ENCODE data around the gene GDPD5.
A peak's percentile ranks its signal among the peaks of the same experiment; 100 is the strongest.

The GDPD5 gene

GRCh38 chr11:75527130-75527529 lies 1.4 kb upstream of the GDPD5 start:
- H3K9me3 ChIP-seq (ENCODE audit: control insufficient read depth, insufficient read depth, low read length), result no peaks in the 10 kb centered on the region
- H3K9ac ChIP-seq (ENCODE audit: low read depth, low read length), result no peak overlapping the region
- peaks cover 3% of the 10 kb centered on the region for H3K4me1 ChIP-seq (ENCODE audit: control insufficient read depth, insufficient read depth, low read length)
- H3K27me3 ChIP-seq (ENCODE audit: control insufficient read depth, insufficient read depth, low read length), result peaks cover 20% of the 10 kb centered on the region
- H3K4me3 ChIP-seq (ENCODE audit: low read depth, low read length), result no peak overlapping the region
- H3K36me3 ChIP-seq (ENCODE audit: control insufficient read depth, insufficient read depth, low read length), result no peaks in the 10 kb centered on the region

GRCh38 chr11:75526192-75526541 lies 426 bp upstream of the GDPD5 start:
- Histone ChIP-seq H3K9ac (ENCODE audit: low read depth, low read length) (no peak overlapping the region), H3K4me1 (ENCODE audit: control insufficient read depth, insufficient read depth, low read length) (no peaks in the 10 kb centered on the region), H3K9me3 (ENCODE audit: control insufficient read depth, insufficient read depth, low read length) (no peaks in the 10 kb centered on the region), H3K36me3 (ENCODE audit: control insufficient read depth, insufficient read depth, low read length) (no peaks in the 10 kb centered on the region), H3K27me3 (ENCODE audit: control insufficient read depth, insufficient read depth, low read length) (peaks cover 20% of the 10 kb centered on the region), H3K4me3 (ENCODE audit: low read depth, low read length) (peak overlapping the region; percentile 79)

- Histone ChIP-seq H3K9ac (ENCODE audit: low read depth, low read length) (peak overlapping the region; percentile 37), H3K4me3 (ENCODE audit: low read depth, low read length) (peak overlapping the region; percentile 73), H3K4me1 (ENCODE audit: control insufficient read depth, insufficient read depth, low read length) (no peaks in the 10 kb centered on the region), H3K9me3 (ENCODE audit: control insufficient read depth, insufficient read depth, low read length) (no peaks in the 10 kb centered on the region), H3K36me3 (ENCODE audit: control insufficient read depth, insufficient read depth, low read length) (no peaks in the 10 kb centered on the region), H3K27me3 (ENCODE audit: control insufficient read depth, insufficient read depth, low read length) (peaks cover 20% of the 10 kb centered on the region)
Observed at GRCh38 chr11:75524665-75525432, 892 bp downstream of the GDPD5 start.

GRCh38 chr11:75523811-75524664 lies 1.7 kb downstream of the GDPD5 start:
- Histone ChIP-seq H3K9ac (ENCODE audit: low read depth, low read length) (no peak overlapping the region), H3K36me3 (ENCODE audit: control insufficient read depth, insufficient read depth, low read length) (no peaks in the 10 kb centered on the region), H3K4me1 (ENCODE audit: control insufficient read depth, insufficient read depth, low read length) (no peaks in the 10 kb centered on the region), H3K9me3 (ENCODE audit: control insufficient read depth, insufficient read depth, low read length) (no peaks in the 10 kb centered on the region), H3K27me3 (ENCODE audit: control insufficient read depth, insufficient read depth, low read length) (peaks cover 20% of the 10 kb centered on the region), H3K4me3 (ENCODE audit: low read depth, low read length) (peak overlapping the region; percentile 73)

GRCh38 chr11:75523189-75523588 lies 2.6 kb downstream of the GDPD5 start:
- H3K36me3 ChIP-seq (ENCODE audit: control insufficient read depth, insufficient read depth, low read length), result no peaks in the 10 kb centered on the region
- H3K4me3 ChIP-seq (ENCODE audit: low read depth, low read length), result no peak overlapping the region
- no peak overlapping the region for H3K9ac ChIP-seq (ENCODE audit: low read depth, low read length)
- H3K27me3 ChIP-seq (ENCODE audit: control insufficient read depth, insufficient read depth, low read length), result peaks cover 20% of the 10 kb centered on the region
- no peaks in the 10 kb centered on the region for H3K4me1 ChIP-seq (ENCODE audit: control insufficient read depth, insufficient read depth, low read length)
- H3K9me3 ChIP-seq (ENCODE audit: control insufficient read depth, insufficient read depth, low read length), result no peaks in the 10 kb centered on the region

GRCh38 chr11:75522286-75523044 lies 3.3 kb downstream of the GDPD5 start:
- Histone ChIP-seq H3K9me3 (ENCODE audit: control insufficient read depth, insufficient read depth, low read length) (no peaks in the 10 kb centered on the region), H3K4me3 (ENCODE audit: low read depth, low read length) (no peak overlapping the region), H3K36me3 (ENCODE audit: control insufficient read depth, insufficient read depth, low read length) (no peaks in the 10 kb centered on the region), H3K4me1 (ENCODE audit: control insufficient read depth, insufficient read depth, low read length) (no peaks in the 10 kb centered on the region), H3K9ac (ENCODE audit: low read depth, low read length) (no peak overlapping the region), H3K27me3 (ENCODE audit: control insufficient read depth, insufficient read depth, low read length) (peaks cover 20% of the 10 kb centered on the region)

GRCh38 chr11:75520688-75521087 lies 5.1 kb downstream of the GDPD5 start:
- no peaks in the 10 kb centered on the region for H3K9me3 ChIP-seq (ENCODE audit: control insufficient read depth, insufficient read depth, low read length)
- no peaks in the 10 kb centered on the region for H3K36me3 ChIP-seq (ENCODE audit: control insufficient read depth, insufficient read depth, low read length)
- no peak overlapping the region for H3K4me3 ChIP-seq (ENCODE audit: low read depth, low read length)
- H3K27me3 ChIP-seq (ENCODE audit: control insufficient read depth, insufficient read depth, low read length), result peaks cover 20% of the 10 kb centered on the region
- H3K9ac ChIP-seq (ENCODE audit: low read depth, low read length), result no peak overlapping the region
- no peaks in the 10 kb centered on the region for H3K4me1 ChIP-seq (ENCODE audit: control insufficient read depth, insufficient read depth, low read length)

- Histone ChIP-seq H3K36me3 (ENCODE audit: control insufficient read depth, insufficient read depth, low read length) (no peaks in the 10 kb centered on the region), H3K4me3 (ENCODE audit: low read depth, low read length) (no peak overlapping the region), H3K9ac (ENCODE audit: low read depth, low read length) (no peak overlapping the region), H3K4me1 (ENCODE audit: control insufficient read depth, insufficient read depth, low read length) (no peaks in the 10 kb centered on the region), H3K9me3 (ENCODE audit: control insufficient read depth, insufficient read depth, low read length) (no peaks in the 10 kb centered on the region), H3K27me3 (ENCODE audit: control insufficient read depth, insufficient read depth, low read length) (peaks cover 12% of the 10 kb centered on the region)
Observed at GRCh38 chr11:75518771-75519653, 6.7 kb downstream of the GDPD5 start.

- Histone ChIP-seq H3K4me1 (ENCODE audit: control insufficient read depth, insufficient read depth, low read length) (no peaks in the 10 kb centered on the region), H3K4me3 (ENCODE audit: low read depth, low read length) (no peak overlapping the region), H3K27me3 (ENCODE audit: control insufficient read depth, insufficient read depth, low read length) (peaks cover 4% of the 10 kb centered on the region), H3K9me3 (ENCODE audit: control insufficient read depth, insufficient read depth, low read length) (no peaks in the 10 kb centered on the region), H3K36me3 (ENCODE audit: control insufficient read depth, insufficient read depth, low read length) (no peaks in the 10 kb centered on the region), H3K9ac (ENCODE audit: low read depth, low read length) (no peak overlapping the region)
Observed at GRCh38 chr11:75518204-75518549, 7.6 kb downstream of the GDPD5 start.

GRCh38 chr11:75516886-75517285 lies 8.9 kb downstream of the GDPD5 start:
- no peaks in the 10 kb centered on the region for H3K9me3 ChIP-seq (ENCODE audit: control insufficient read depth, insufficient read depth, low read length)
- H3K4me1 ChIP-seq (ENCODE audit: control insufficient read depth, insufficient read depth, low read length), result no peaks in the 10 kb centered on the region
- H3K36me3 ChIP-seq (ENCODE audit: control insufficient read depth, insufficient read depth, low read length), result no peaks in the 10 kb centered on the region
- H3K4me3 ChIP-seq (ENCODE audit: low read depth, low read length), result no peak overlapping the region
- H3K9ac ChIP-seq (ENCODE audit: low read depth, low read length), result no peak overlapping the region
- H3K27me3 ChIP-seq (ENCODE audit: control insufficient read depth, insufficient read depth, low read length), result no peaks in the 10 kb centered on the region

GRCh38 chr11:75516140-75516539 lies 9.6 kb downstream of the GDPD5 start:
- Histone ChIP-seq H3K36me3 (ENCODE audit: control insufficient read depth, insufficient read depth, low read length) (no peaks in the 10 kb centered on the region), H3K27me3 (ENCODE audit: control insufficient read depth, insufficient read depth, low read length) (no peaks in the 10 kb centered on the region), H3K4me1 (ENCODE audit: control insufficient read depth, insufficient read depth, low read length) (no peaks in the 10 kb centered on the region), H3K9ac (ENCODE audit: low read depth, low read length) (no peak overlapping the region), H3K9me3 (ENCODE audit: control insufficient read depth, insufficient read depth, low read length) (no peaks in the 10 kb centered on the region), H3K4me3 (ENCODE audit: low read depth, low read length) (no peak overlapping the region)
